Measurements from ENCODE around the gene MAP3K5.

MAP3K5 gene

GRCh38 chr6:136627191-136627590 lies 165.1 kb downstream of the MAP3K5 start:
- TF ChIP-seq EZH2phosphoT487 (conservative IDR thresholded peaks at IDR 0.05; ENCODE audit: low read length) (no peak), CTCF (IDR thresholded peaks at IDR 0.05; ENCODE audit: insufficient read depth, low read length, poor library complexity, severe bottlenecking) (no peak)
- Histone ChIP-seq H3K4me3 (ENCODE audit: insufficient read depth, low read length, poor library complexity, severe bottlenecking) (no peak overlapping the region), H3K9me3 (ENCODE audit: insufficient read depth, low read length) (no peaks in the 10 kb centered on the region), H3K79me2 (ENCODE audit: insufficient read depth, low read length) (no peaks in the 10 kb centered on the region), H3F3A (ENCODE audit: insufficient read depth) (no peaks in the 10 kb centered on the region), H3K9me2 (replicated peaks; ENCODE audit: insufficient read depth, low read length) (no peaks in the 10 kb centered on the region), H3K36me3 (ENCODE audit: low read length) (no peaks in the 10 kb centered on the region), H3K9ac (ENCODE audit: low read length) (no peak overlapping the region), H4K20me1 (ENCODE audit: low read depth, low read length) (no peaks in the 10 kb centered on the region), H3K4me2 (ENCODE audit: low read depth, low read length, poor library complexity, severe bottlenecking) (no peak overlapping the region), H2AFZ (ENCODE audit: low read depth, low read length, severe bottlenecking) (no peak overlapping the region), H3K27ac (ENCODE audit: low read depth, low read length) (no peak overlapping the region), H3K27me3 (ENCODE audit: low read length) (no peaks in the 10 kb centered on the region)

- TF ChIP-seq EZH2phosphoT487 (conservative IDR thresholded peaks at IDR 0.05; ENCODE audit: low read length) (no peak), CTCF (IDR thresholded peaks at IDR 0.05; ENCODE audit: insufficient read depth, low read length, poor library complexity, severe bottlenecking) (no peak)
- Histone ChIP-seq H3K4me2 (ENCODE audit: low read depth, low read length, poor library complexity, severe bottlenecking) (no peak overlapping the region), H3K9me3 (ENCODE audit: insufficient read depth, low read length) (no peaks in the 10 kb centered on the region), H3K9ac (ENCODE audit: low read length) (no peak overlapping the region), H4K20me1 (ENCODE audit: low read depth, low read length) (no peaks in the 10 kb centered on the region), H3K4me3 (ENCODE audit: insufficient read depth, low read length, poor library complexity, severe bottlenecking) (no peak overlapping the region), H3K27ac (ENCODE audit: low read depth, low read length) (no peak overlapping the region), H2AFZ (ENCODE audit: low read depth, low read length, severe bottlenecking) (no peak overlapping the region), H3K79me2 (ENCODE audit: insufficient read depth, low read length) (no peaks in the 10 kb centered on the region), H3F3A (ENCODE audit: insufficient read depth) (no peaks in the 10 kb centered on the region), H3K27me3 (ENCODE audit: low read length) (no peaks in the 10 kb centered on the region), H3K9me2 (replicated peaks; ENCODE audit: insufficient read depth, low read length) (no peaks in the 10 kb centered on the region), H3K36me3 (ENCODE audit: low read length) (no peaks in the 10 kb centered on the region)
Observed at GRCh38 chr6:136625293-136625692, 167.0 kb downstream of the MAP3K5 start.

- Histone ChIP-seq H3K9me2 (replicated peaks; ENCODE audit: insufficient read depth, low read length) (no peaks in the 10 kb centered on the region), H3K79me2 (ENCODE audit: insufficient read depth, low read length) (no peaks in the 10 kb centered on the region), H3K36me3 (ENCODE audit: low read length) (no peaks in the 10 kb centered on the region), H3K27me3 (ENCODE audit: low read length) (no peaks in the 10 kb centered on the region), H2AFZ (ENCODE audit: low read depth, low read length, severe bottlenecking) (no peak overlapping the region), H3K9me3 (ENCODE audit: insufficient read depth, low read length) (no peaks in the 10 kb centered on the region), H3F3A (ENCODE audit: insufficient read depth) (no peaks in the 10 kb centered on the region), H4K20me1 (ENCODE audit: low read depth, low read length) (no peaks in the 10 kb centered on the region), H3K27ac (ENCODE audit: low read depth, low read length) (no peak overlapping the region), H3K4me3 (ENCODE audit: insufficient read depth, low read length, poor library complexity, severe bottlenecking) (no peak overlapping the region), H3K9ac (ENCODE audit: low read length) (no peak overlapping the region), H3K4me2 (ENCODE audit: low read depth, low read length, poor library complexity, severe bottlenecking) (no peak overlapping the region)
- TF ChIP-seq EZH2phosphoT487 (conservative IDR thresholded peaks at IDR 0.05; ENCODE audit: low read length) (no peak), CTCF (IDR thresholded peaks at IDR 0.05; ENCODE audit: insufficient read depth, low read length, poor library complexity, severe bottlenecking) (no peak)
Observed at GRCh38 chr6:136624347-136624746, 167.9 kb downstream of the MAP3K5 start.
